Mucosa of rectum (tissue), 2 donors: ENCODE data around the gene PPM1B.
"Not testable (repeated sequence)": the region's sequence is repeated elsewhere in the genome, so short reads cannot be mapped to it uniquely, and the experiment has no call there.

Source experiments
- H3K27ac ChIP-seq, 2 donors: one replicate each; pipeline ENCODE4 v1.7.0; 2013; ENCODE audit warnings: inconsistent platforms in 2 of 2, low read depth in 2 of 2, low read length in 2 of 2
- H3K27me3 ChIP-seq, 2 donors: one replicate each; pipeline ENCODE4 v1.7.0; 2013; ENCODE audit warnings: low read length in 2 of 2; ENCODE audit not compliant: control insufficient read depth in 2 of 2, insufficient read depth in 2 of 2
- H3K36me3 ChIP-seq, 2 donors: one replicate each; pipeline ENCODE4 v1.7.0; 2013; ENCODE audit warnings: low read length in 2 of 2; ENCODE audit not compliant: control insufficient read depth in 2 of 2, insufficient read depth in 2 of 2
- H3K4me1 ChIP-seq, 2 donors: one replicate each; pipeline ENCODE4 v1.7.0; 2013; ENCODE audit warnings: low read length in 2 of 2, mild to moderate bottlenecking in 1 of 2; ENCODE audit not compliant: control insufficient read depth in 2 of 2, insufficient read depth in 2 of 2
- H3K4me3 ChIP-seq, 2 donors: one replicate each; pipeline ENCODE4 v1.7.0; 2013; ENCODE audit warnings: low read length in 2 of 2
- H3K9ac ChIP-seq, 2 donors: one replicate each; pipeline ENCODE4 v1.7.0; 2013; ENCODE audit warnings: low read length in 2 of 2, low read depth in 1 of 2, mild to moderate bottlenecking in 1 of 2
- H3K9me3 ChIP-seq, 2 donors: one replicate each; pipeline ENCODE4 v1.7.0; 2013; ENCODE audit warnings: low read length in 2 of 2; ENCODE audit not compliant: control insufficient read depth in 2 of 2
- donor health status: healthy.
- donor health status: Normal muscosa, but diverticular disease.

PPM1B gene

GRCh38 chr2:44168681-44169154 lies at the start of gene PPM1B:
Gene PPM1B, plus strand, starts transcription at chr2:44168875. Its CDS starts 32,325 bp downstream, at chr2:44201200.
- no peaks in the 10 kb centered on the region for H3K36me3 ChIP-seq
- H3K4me1 ChIP-seq = peaks cover 5 to 17% of the 10 kb centered on the region in 2 donors
- peak within 1 kb of the TSS; percentile 94 to 98 for H3K4me3 ChIP-seq
- H3K9me3 ChIP-seq = no peaks in the 10 kb centered on the region
- H3K9ac ChIP-seq = peak within 1 kb of the TSS; percentile 92 to 97
- peak within 1 kb of the TSS; percentile 99 for H3K27ac ChIP-seq
- no peaks in the 10 kb centered on the region for H3K27me3 ChIP-seq

GRCh38 chr2:44119878-44120277 lies 48.8 kb upstream of the PPM1B start:
- Histone ChIP-seq H3K27ac (no peak overlapping the region), H3K27me3 (no peaks in the 10 kb centered on the region), H3K9me3 (no peaks in the 10 kb centered on the region), H3K4me1 (no peaks in the 10 kb centered on the region), H3K36me3 (no peaks in the 10 kb centered on the region), H3K4me3 (no peak overlapping the region), H3K9ac (no peak overlapping the region)

GRCh38 chr2:44120428-44120827 lies 48.2 kb upstream of the PPM1B start:
- no peak overlapping the region for H3K9ac ChIP-seq
- H3K36me3 ChIP-seq = no peaks in the 10 kb centered on the region
- no peaks in the 10 kb centered on the region for H3K9me3 ChIP-seq
- no peak overlapping the region for H3K27ac ChIP-seq
- no peaks in the 10 kb centered on the region for H3K27me3 ChIP-seq
- H3K4me1 ChIP-seq = no peaks in the 10 kb centered on the region
- no peak overlapping the region for H3K4me3 ChIP-seq

- no peak overlapping the region for H3K4me3 ChIP-seq
- no peak overlapping the region for H3K27ac ChIP-seq
- H3K36me3 ChIP-seq = no peaks in the 10 kb centered on the region
- no peaks in the 10 kb centered on the region for H3K27me3 ChIP-seq
- H3K9me3 ChIP-seq = no peaks in the 10 kb centered on the region
- H3K9ac ChIP-seq = no peak overlapping the region
- H3K4me1 ChIP-seq = no peaks in the 10 kb centered on the region
Measured at GRCh38 chr2:44121899-44122298, 46.8 kb upstream of the PPM1B start.

GRCh38 chr2:44124500-44124899 lies 44.2 kb upstream of the PPM1B start:
- H3K4me3 ChIP-seq = no peak overlapping the region
- H3K27ac ChIP-seq = no peak overlapping the region
- no peaks in the 10 kb centered on the region for H3K27me3 ChIP-seq
- no peak overlapping the region for H3K9ac ChIP-seq
- no peaks in the 10 kb centered on the region for H3K9me3 ChIP-seq
- H3K4me1 ChIP-seq = no peaks in the 10 kb centered on the region
- no peaks in the 10 kb centered on the region for H3K36me3 ChIP-seq

- H3K9ac ChIP-seq = no peak overlapping the region
- H3K27ac ChIP-seq = no peak overlapping the region
- no peaks in the 10 kb centered on the region for H3K27me3 ChIP-seq
- no peak overlapping the region for H3K4me3 ChIP-seq
- H3K36me3 ChIP-seq = no peaks in the 10 kb centered on the region
- H3K4me1 ChIP-seq = no peaks in the 10 kb centered on the region
- H3K9me3 ChIP-seq = no peaks in the 10 kb centered on the region
Measured at GRCh38 chr2:44126106-44126797, 42.4 kb upstream of the PPM1B start.

GRCh38 chr2:44130441-44130840 lies 38.2 kb upstream of the PPM1B start:
- Histone ChIP-seq H3K4me3 (no peak overlapping the region), H3K9me3 (no peaks in the 10 kb centered on the region), H3K9ac (no peak overlapping the region), H3K4me1 (no peaks in the 10 kb centered on the region), H3K36me3 (no peaks in the 10 kb centered on the region), H3K27ac (no peak overlapping the region), H3K27me3 (no peaks in the 10 kb centered on the region)

- H3K36me3 ChIP-seq = no peaks in the 10 kb centered on the region
- no peak overlapping the region for H3K27ac ChIP-seq
- H3K27me3 ChIP-seq = no peaks in the 10 kb centered on the region
- H3K4me1 ChIP-seq = no peaks in the 10 kb centered on the region
- no peaks in the 10 kb centered on the region for H3K9me3 ChIP-seq
- no peak overlapping the region for H3K9ac ChIP-seq
- no peak overlapping the region for H3K4me3 ChIP-seq
Measured at GRCh38 chr2:44131177-44131576, 37.5 kb upstream of the PPM1B start.

GRCh38 chr2:44133602-44134001 lies 35.1 kb upstream of the PPM1B start:
- H3K4me3 ChIP-seq, H3K4me1 ChIP-seq, H3K27ac ChIP-seq, H3K27me3 ChIP-seq, H3K9me3 ChIP-seq, H3K9ac ChIP-seq, H3K36me3 ChIP-seq: not testable (repeated sequence)

- no peaks in the 10 kb centered on the region for H3K9me3 ChIP-seq
- no peak overlapping the region for H3K9ac ChIP-seq
- H3K4me3 ChIP-seq = no peak overlapping the region
- no peaks in the 10 kb centered on the region for H3K27me3 ChIP-seq
- no peaks in the 10 kb centered on the region for H3K36me3 ChIP-seq
- H3K4me1 ChIP-seq = no peaks in the 10 kb centered on the region
- H3K27ac ChIP-seq = no peak overlapping the region
Measured at GRCh38 chr2:44134848-44135247, 33.8 kb upstream of the PPM1B start.
